GM19468 (cell line): Measurements from ENCODE around the gene RDH14.
A peak's percentile ranks its signal among the peaks of the same experiment; 100 is the strongest.

Experiments used
- ATAC-seq: cut with Tn5 transposase; IDR thresholded peaks from one replicate; pipeline ENCODE4 v1.9.1; 2021; ENCODE audit warnings: mild to moderate bottlenecking, moderate library complexity, moderate number of reproducible peaks; ENCODE audit not compliant: unreplicated experiment; ENCODE audit errors: extremely low read depth

RDH14 gene

DNA sequence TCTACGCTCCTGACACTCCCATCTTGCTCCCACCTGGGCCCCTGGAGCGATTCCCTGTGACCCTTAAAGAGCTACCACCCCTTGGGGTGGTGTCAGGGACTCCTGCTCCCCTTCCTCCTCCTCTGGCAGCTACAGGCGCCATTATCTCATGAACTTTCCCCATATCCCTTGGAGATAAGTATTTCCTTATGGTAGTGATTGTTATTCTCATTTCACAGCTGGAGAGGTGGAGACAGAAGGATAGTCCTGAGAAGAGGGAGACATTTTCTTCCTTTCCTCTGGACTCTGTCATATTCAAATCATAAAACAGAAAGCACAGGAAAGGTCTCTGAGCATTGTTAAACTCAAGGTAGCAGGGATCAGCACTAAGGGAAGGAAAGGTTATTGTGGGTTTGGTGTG is 34.6 kb downstream of the RDH14 start:
- ATAC-seq = no peak

DNA sequence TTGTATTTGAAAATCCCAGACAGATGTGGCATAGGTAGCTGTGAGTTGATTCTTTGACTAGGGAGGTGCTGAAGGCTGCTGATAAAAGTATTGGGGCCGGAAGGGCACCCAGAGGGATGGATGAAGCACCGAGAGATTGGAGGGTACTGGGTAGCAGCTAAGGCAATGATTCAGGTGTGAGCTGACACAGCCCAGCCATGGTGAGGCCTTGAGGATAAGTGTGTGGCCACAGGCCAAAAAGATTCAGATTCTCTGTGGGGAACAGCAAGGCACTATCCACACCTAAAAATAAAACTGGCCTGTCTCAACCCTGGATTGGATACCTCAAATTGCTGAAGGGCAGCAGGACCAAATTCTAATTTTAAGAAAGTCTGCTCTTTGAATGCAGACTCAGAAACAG is 35.2 kb downstream of the RDH14 start:
- ATAC-seq = no peak

DNA sequence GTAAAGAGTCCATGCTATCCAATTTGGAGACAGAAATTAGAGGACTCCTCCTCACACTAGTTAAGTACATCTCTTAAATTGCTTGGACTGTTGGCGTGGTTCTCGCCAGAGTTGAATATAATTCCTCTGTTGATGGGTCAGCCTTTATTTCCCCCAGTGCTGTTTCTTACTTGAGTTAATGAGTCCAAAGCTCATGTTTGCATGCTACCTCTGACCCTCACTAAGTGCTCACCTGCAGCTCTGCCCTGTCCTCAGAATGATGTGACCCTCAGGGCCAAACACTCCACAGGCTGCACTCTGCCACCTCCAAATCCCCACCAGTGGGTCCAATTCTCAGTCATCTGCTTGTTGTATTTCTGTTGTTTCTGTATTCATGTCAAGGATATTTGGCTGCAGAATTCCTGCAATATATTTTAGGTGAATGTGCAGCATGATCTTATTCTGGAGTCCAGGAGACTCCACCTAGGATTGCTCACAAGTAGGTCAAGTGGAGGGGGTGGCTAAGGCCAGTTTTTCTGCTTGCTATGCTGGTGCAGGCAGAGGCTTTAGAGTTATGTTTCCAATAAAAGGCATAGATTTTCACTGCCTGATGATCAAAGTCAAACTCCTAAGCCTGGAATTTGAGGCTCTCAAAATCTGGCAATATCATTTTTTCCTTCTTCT is 37.8 kb downstream of the RDH14 start:
- ATAC-seq = no peak

DNA sequence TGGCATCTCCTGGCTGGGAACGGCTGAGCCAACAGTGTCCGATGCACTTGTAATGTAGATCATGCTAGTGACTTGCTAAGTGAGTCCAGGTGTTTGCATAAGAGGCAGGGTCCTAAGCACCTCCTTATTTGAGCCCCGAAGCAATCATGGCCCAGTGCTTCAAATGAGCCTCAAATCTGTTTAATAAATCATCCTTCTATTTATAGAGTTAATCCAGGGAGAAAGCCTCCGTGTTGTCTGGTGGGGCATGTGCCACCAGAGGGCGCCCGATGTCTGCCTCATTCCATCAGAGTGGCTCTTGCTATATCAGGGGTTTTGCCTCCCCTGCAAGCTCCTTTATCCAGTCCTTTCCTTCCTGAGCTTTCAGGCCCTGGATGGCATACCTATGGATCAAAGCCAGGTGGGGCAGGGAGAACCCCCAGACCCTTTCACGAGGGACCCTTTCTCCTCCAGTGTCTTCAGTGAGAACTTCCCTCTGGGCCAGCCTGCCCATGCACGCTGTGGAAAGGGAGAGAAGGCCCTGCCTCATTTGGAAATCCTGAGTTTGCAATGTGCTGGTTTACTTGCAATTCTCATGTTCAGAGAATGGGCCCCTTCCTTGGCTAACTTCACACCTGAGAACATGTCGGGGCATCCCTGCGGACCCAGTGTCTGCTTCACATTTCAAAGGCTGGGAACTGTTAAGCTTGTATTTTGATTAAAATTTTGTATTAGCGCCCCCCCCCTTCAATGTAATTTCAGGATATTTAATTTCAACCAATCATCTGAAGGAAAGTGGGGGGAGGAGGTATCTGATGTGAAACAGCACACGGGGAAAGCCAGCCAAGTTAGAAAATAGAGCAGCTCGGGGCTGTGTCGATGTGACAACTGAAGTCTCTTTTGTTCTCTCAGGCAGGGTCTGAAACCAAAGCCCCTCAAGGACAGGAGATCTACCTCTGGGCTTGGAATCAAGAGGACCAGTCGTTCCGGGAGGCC is 39.7 kb downstream of the RDH14 start:
- peak; percentile 79 for ATAC-seq

DNA sequence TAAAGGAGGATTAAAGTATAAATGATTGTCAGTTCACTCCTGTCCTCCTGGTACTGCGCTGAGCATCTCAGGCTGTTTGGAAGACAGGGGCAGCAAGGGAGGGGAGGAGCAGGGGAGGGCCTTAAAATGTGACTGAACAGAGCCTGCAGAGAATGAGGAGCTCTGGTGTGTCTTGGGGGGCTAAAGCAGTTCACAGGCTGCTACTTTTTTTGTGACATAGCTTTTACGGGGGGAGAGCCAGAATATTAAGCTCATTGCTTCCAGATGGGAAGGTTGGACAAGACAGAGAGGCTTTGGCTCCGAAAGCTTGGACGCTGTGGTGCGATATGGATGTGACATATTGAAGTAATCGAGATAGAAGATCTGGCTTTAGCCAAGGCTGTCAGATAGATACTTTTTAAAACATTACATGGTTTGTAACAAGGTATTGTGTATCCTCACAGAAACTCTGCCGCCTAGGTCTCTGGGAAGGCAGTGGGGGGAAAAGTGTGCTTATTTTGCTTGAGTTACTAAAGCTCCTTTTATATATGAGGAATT is 40.5 kb downstream of the RDH14 start:
- no peak for ATAC-seq

DNA sequence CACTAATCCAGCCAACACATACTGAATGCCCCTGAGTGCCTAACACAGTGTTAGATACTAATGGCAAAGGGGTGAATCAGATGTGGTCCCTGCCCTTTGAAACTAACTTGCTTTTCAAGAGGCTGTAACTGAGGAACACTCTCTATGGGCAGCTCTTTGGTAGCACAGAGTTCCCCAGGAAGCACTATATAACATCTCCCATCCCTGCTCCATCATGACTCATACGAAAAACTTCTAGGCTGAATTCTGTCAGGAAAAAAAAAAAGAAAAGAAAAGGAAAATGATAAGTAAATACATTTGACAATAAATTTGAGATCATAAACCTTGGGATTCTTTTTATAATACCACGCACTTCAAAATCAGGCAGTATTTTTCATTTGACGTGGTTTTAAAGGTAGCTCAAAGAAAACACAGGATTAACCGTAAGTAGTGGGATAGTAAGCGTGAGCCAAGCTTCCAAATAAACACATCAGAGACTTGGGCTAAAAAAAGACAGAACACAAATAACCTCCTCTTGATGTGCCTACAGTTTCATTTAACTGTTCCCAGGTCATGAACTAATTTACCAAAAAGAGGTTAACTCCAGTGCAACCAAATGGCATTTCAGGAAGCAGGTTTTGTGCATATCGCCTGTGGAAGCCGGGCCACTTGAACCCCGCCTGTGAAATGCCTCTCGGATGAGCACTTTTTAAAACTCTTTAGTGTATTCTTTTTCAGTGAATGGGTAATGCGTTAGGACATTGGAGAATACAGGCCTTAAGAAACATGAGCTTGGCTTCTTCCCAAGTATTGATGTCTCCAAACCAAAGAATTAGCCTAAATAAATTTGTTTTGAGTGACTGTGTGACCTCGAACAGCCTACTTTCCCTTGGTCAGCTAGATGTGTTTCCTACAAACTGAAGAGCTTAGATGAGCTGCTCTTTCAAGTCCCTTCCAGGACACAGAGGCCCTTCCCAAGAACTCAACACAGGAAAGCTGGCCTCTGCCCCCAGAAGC is 42.0 kb downstream of the RDH14 start:
- no peak for ATAC-seq

- ATAC-seq = no peak
Observed at GRCh38 chr2:18517386-18517785, 43.1 kb downstream of the RDH14 start.

DNA sequence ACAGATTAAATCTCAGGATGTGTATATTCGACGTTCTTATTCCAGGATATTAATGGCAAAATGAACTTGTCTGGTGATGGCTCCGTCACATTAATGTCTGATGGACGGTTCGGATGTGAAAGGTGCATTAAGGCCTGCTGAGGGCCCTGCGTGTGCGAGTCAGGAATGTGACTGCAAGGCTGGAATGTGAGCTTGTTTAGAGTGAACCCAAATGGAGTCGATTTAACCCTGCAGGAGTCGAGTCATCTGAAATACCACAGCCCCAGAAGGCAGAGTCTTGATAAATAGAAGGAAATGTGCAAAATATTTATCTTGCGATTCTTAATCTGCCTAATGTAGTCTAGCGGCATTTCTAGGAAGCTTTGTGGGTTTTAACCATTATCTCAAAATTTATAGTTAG is 44.3 kb downstream of the RDH14 start:
- ATAC-seq = no peak

GRCh38 chr2:18514526-18515461 is 45.7 kb downstream of the RDH14 start:
- no peak for ATAC-seq

DNA sequence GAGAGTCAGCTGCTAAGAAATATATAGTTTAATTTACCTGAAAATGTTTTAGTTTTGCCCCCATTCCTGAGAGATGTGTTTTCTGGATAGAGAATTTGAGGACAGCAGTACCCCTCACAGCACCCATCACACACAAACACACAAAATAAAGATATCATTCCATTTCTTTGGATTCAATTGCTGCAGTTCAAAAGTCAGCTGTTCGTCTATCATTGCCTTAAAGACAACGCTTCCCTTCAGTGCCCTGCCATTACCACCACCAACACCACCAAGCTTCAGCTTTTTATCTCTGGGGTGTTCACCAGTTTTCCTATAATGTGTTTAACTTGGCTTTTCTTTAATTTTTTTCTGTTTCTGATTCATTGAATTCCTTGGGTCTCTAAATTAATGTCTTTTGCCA is 49.7 kb downstream of the RDH14 start:
- ATAC-seq = no peak

DNA sequence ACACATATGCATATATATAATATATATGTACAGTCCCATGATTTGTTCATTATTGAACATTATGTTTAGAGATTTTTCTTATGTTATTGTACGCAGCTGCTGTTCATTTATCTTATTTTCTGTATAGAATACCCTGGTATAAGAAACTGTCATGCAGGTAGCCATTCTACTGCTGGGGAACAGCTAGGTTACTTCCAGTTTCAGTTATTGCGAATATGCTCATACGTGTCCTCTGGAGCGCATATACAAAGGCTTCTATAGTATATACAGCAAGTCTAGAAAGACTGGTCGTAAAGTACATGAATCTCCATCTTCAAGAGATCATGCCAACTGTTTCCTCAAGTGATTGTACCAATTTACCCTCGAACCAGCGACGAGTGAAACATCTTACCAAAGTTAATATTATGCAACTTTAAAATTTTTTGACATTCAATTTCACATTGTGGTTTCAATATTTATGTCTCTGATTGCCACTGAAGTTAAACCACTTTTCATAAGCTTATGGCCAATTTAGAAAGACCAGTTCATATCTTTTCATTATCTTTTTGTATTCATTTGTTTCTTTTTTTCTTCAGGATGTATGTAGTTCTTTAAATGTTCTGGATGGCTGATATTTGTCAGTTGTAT is 53.5 kb downstream of the RDH14 start:
- ATAC-seq = no peak

DNA sequence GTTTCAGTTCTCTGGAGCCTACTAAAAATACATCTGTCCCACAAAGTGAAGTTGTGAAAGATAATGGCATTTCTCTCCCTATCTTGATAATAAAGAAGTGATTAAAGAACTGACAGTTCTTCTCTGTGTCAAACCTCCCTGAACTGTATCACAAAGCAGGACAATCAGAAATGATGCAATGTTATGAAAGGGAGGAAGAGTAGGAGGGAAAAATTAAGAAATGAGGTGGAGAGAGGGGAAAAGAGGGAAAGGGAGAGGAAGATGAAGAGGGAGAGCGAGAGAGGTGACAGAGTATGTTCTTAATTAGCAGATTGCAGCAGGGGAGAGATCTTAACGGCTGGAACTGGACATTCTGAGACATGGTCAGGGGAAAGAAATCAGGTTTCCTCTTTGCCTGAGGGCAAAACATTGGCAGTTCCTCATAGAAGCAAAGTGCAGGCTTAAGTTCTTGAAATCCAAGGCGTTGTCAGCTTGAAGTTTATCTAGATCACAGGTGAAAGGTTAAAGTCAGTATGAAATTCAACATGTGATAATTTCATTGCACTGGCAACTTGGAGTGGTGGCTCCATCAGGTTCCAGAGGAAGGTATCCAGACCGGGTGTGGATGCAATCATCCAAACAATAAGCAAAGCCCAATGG is 54.6 kb downstream of the RDH14 start:
- ATAC-seq = no peak
